Measurements from ENCODE around the gene PXK. TPM values are rescaled to one million over a fixed set of nuclear protein-coding genes. Genes with fewer than 3 reads are reported as not detected.

Gene PXK
- total RNA-seq, 1 donor from 2014 or later: 32.0 TPM

- no peak for TF ChIP-seq CTCF (IDR thresholded peaks at IDR 0.05)
- peaks cover 4% of the 10 kb centered on the region for H3K36me3 Mint-ChIP-seq (ENCODE audit: low read depth)
- no peaks in the 10 kb centered on the region for H3K27me3 Mint-ChIP-seq (ENCODE audit: low read depth)
- no peak for DNase-seq (ENCODE audit: low spot score)
- peaks cover 11% of the 10 kb centered on the region for H3K4me1 Mint-ChIP-seq (ENCODE audit: low read depth)
- no peaks in the 10 kb centered on the region for H3K9me3 Mint-ChIP-seq (ENCODE audit: low read depth)
- H3K27ac Mint-ChIP-seq (ENCODE audit: unreplicated experiment): no peak overlapping the region
- no peak overlapping the region for H3K4me3 Mint-ChIP-seq (ENCODE audit: unreplicated experiment)
Observed at GRCh38 chr3:58356054-58356453, 23.4 kb downstream of the PXK start.

GRCh38 chr3:58357402-58357801, 24.7 kb downstream of the PXK start:
- Mint-ChIP-seq H3K4me1 (ENCODE audit: low read depth) (peaks cover 16% of the 10 kb centered on the region), H3K9me3 (ENCODE audit: low read depth) (no peaks in the 10 kb centered on the region), H3K36me3 (ENCODE audit: low read depth) (peaks cover 2% of the 10 kb centered on the region), H3K27ac (ENCODE audit: unreplicated experiment) (no peak overlapping the region), H3K27me3 (ENCODE audit: low read depth) (no peaks in the 10 kb centered on the region), H3K4me3 (ENCODE audit: unreplicated experiment) (no peak overlapping the region)
- TF ChIP-seq CTCF (IDR thresholded peaks at IDR 0.05): no peak
- DNase-seq (ENCODE audit: low spot score): no peak

GRCh38 chr3:58358092-58358491, 25.4 kb downstream of the PXK start:
- no peak overlapping the region for H3K4me3 Mint-ChIP-seq (ENCODE audit: unreplicated experiment)
- no peak overlapping the region for H3K27ac Mint-ChIP-seq (ENCODE audit: unreplicated experiment)
- H3K4me1 Mint-ChIP-seq (ENCODE audit: low read depth): peaks cover 13% of the 10 kb centered on the region
- no peaks in the 10 kb centered on the region for H3K36me3 Mint-ChIP-seq (ENCODE audit: low read depth)
- DNase-seq (ENCODE audit: low spot score): no peak
- H3K27me3 Mint-ChIP-seq (ENCODE audit: low read depth): no peaks in the 10 kb centered on the region
- no peak for TF ChIP-seq CTCF (IDR thresholded peaks at IDR 0.05)
- H3K9me3 Mint-ChIP-seq (ENCODE audit: low read depth): no peaks in the 10 kb centered on the region

GRCh38 chr3:58358808-58359207, 26.1 kb downstream of the PXK start:
- H3K27ac Mint-ChIP-seq (ENCODE audit: unreplicated experiment): no peak overlapping the region
- TF ChIP-seq CTCF (IDR thresholded peaks at IDR 0.05): no peak
- peaks cover 13% of the 10 kb centered on the region for H3K4me1 Mint-ChIP-seq (ENCODE audit: low read depth)
- no peaks in the 10 kb centered on the region for H3K36me3 Mint-ChIP-seq (ENCODE audit: low read depth)
- no peaks in the 10 kb centered on the region for H3K27me3 Mint-ChIP-seq (ENCODE audit: low read depth)
- H3K9me3 Mint-ChIP-seq (ENCODE audit: low read depth): no peaks in the 10 kb centered on the region
- no peak overlapping the region for H3K4me3 Mint-ChIP-seq (ENCODE audit: unreplicated experiment)
- DNase-seq (ENCODE audit: low spot score): no peak

GRCh38 chr3:58359621-58360020, 26.9 kb downstream of the PXK start:
- Mint-ChIP-seq H3K27me3 (ENCODE audit: low read depth) (no peaks in the 10 kb centered on the region), H3K36me3 (ENCODE audit: low read depth) (no peaks in the 10 kb centered on the region), H3K4me1 (ENCODE audit: low read depth) (peaks cover 13% of the 10 kb centered on the region), H3K27ac (ENCODE audit: unreplicated experiment) (no peak overlapping the region), H3K9me3 (ENCODE audit: low read depth) (no peaks in the 10 kb centered on the region), H3K4me3 (ENCODE audit: unreplicated experiment) (no peak overlapping the region)
- TF ChIP-seq CTCF (IDR thresholded peaks at IDR 0.05): no peak
- DNase-seq (ENCODE audit: low spot score): no peak

Data from chondrocyte (in vitro differentiated cells).